GM12891 (cell line): ENCODE measurements around the gene GRIA3.

Source experiments
- DNase-seq: peaks from one replicate; pipeline ENCODE4 v3.0.0; 2011; ENCODE audit warnings: low spot score; ENCODE audit not compliant: insufficient read length
- FAIRE-seq: peaks from 2 replicates; lab custom pipeline; 2011; peaks lifted over from hg19 to GRCh38; lab: Jason Lieb, UNC
- PAX5 ChIP-seq: IDR thresholded peaks from 2 replicates; pipeline ENCODE4 v1.6.1; 2011; ENCODE audit warnings: low read length, moderate library complexity, mild to moderate bottlenecking; ENCODE audit not compliant: insufficient read depth, severe bottlenecking
- POLR2A ChIP-seq: IDR thresholded peaks from 2 replicates; pipeline ENCODE4 v1.6.1; 2011; ENCODE audit warnings: low read depth, low read length, control low read depth
- POLR2AphosphoS5 ChIP-seq: IDR thresholded peaks from 2 replicates; pipeline ENCODE4 v1.6.1; 2011; ENCODE audit warnings: low read depth, low read length, control low read depth
- POU2F2 ChIP-seq: IDR thresholded peaks from 2 replicates; pipeline ENCODE4 v1.6.1; 2011; ENCODE audit warnings: low read depth, mild to moderate bottlenecking, control low read depth, low read length, moderate library complexity
- SPI1 ChIP-seq: IDR thresholded peaks from 2 replicates; pipeline ENCODE4 v1.6.1; 2011; ENCODE audit warnings: low read depth, low read length, control low read depth
- TAF1 ChIP-seq: IDR thresholded peaks from 2 replicates; pipeline ENCODE4 v1.6.1; 2011; ENCODE audit warnings: low read depth, low read length, control low read depth

GRIA3 gene

DNA sequence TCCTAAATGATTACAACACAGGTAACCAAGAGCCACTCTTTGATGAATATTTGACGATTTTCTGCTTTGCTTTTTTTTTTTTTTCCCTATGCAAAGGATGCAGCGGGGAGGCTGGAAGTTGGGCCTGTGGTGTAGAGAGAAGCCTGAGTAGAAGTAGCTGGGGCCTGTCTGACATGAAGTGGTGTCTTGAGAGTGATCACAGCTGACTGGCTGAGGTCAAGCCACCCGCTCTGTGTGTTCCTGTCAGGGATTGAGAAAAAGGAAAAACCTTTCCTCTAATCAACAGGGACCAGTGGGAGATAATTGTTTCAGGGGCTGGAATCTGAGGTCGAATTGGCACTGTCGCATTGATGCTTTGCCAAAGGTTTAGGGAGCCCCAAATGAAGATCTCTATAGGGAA lies 258.7 kb downstream of the GRIA3 start:
- FAIRE-seq (no peak), DNase-seq (no peak)
- no peak for TF ChIP-seq POLR2A
- no peak for TF ChIP-seq POU2F2
- TF ChIP-seq SPI1, result no peak
- TF ChIP-seq POLR2AphosphoS5, result no peak
- no peak for TF ChIP-seq PAX5
- no peak for TF ChIP-seq TAF1

DNA sequence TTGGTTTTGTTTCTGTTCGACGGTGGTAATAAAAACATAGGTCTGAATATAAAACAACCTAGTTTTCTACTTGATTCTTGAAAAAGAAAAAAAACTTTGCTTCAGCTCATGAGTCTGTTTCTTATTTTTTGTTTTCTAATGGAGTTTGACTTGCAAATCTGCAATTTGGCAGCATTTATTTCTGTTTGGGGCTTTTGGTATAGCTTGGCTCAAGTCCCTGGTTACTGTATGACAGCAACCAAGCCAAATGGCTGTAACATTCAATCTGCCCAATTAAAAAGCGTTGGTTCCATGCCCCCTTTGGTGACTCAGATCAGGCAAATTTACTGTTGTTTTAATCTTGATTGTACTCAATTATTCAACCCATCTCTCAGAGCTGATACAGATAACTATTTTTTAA lies 263.4 kb downstream of the GRIA3 start:
- TF ChIP-seq SPI1 (no peak), TAF1 (no peak), POU2F2 (no peak), POLR2AphosphoS5 (no peak), PAX5 (no peak), POLR2A (no peak)
- DNase-seq (no peak), FAIRE-seq (no peak)

DNA sequence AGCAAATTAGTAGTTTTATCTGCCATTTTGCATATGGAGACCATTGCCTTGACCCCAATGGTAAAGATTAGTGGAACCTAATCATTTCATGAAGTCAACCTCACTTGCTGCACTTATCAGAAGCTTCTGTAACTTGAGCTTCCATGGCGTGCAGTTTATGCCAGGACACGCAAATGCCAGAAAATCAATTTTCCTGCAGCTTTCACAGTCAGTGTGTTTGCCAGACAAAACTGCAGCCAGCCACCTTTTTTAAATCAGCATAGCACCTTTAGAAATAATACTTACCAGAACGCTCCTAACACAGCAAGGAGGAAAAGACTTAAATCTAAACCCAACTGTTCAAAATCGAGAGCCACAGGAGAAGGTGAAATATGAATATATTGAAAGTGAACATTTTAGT lies 265.3 kb downstream of the GRIA3 start:
- TF ChIP-seq POU2F2, result no peak
- no peak for TF ChIP-seq POLR2A
- TF ChIP-seq TAF1, result no peak
- TF ChIP-seq SPI1, result no peak
- no peak for TF ChIP-seq PAX5
- TF ChIP-seq POLR2AphosphoS5, result no peak
- FAIRE-seq (no peak), DNase-seq (no peak)

DNA sequence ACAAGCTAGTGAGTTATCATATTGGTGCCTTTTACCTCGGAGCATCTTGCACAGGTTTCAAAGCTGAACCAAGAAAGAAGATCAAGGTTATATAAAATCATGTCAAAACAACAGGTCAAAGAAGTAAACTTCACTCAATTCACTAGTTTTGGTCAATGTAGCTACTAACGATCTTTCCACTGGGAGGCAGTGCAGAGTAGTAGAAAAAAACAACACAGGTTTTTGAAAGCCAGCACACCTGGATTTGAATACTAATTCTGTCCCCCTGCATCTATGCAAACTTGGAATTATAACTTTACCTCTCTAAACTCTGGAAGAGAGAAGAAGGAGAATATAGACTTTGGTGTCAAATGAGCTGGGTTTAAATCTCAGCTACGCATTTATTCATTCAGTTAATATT lies 266.1 kb downstream of the GRIA3 start:
- no peak for DNase-seq

DNA sequence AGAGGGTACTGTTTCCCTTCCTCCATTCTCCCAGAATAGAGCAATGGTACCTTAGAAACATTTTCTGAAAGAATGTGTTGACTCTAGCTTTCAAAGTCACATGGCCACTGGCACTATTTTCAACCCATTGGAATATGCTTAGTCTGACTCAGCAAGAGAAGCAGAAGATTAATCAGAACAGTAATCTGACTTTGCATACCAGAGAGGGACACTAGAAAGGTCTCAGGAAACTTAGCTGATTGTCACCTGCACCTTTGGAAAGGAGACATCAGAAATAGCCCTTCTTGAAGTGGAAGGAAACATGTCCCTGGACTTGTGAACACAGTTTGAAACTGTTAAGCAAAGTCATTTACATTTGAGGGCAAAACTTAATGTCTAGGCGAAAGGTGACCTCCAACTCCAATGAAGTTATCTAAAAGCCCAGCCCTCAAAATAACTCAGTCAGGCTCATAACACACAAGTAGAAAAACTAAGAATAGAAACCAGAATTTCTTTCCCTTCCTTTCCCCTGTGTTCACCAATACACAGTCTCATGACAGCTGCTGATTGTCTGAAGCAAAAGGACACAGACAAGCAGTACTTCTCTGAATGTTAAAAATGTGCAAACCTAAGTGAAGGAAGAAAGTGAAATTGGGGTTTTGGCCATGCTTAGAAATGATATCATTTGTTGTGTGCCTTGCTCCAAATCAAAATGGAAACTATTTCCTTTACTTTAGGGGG lies 270.8 kb downstream of the GRIA3 start:
- DNase-seq, result no peak
- peak; percentile 82 for FAIRE-seq
- TF ChIP-seq POLR2AphosphoS5, result no peak
- TF ChIP-seq POU2F2, result no peak
- TF ChIP-seq PAX5, result no peak
- TF ChIP-seq TAF1, result no peak
- TF ChIP-seq SPI1, result no peak

More for the DNA sequence above, 266.1 kb downstream of the GRIA3 start:
- peak; percentile 28 for FAIRE-seq
- no peak for TF ChIP-seq POLR2AphosphoS5
- no peak for TF ChIP-seq POLR2A
- no peak for TF ChIP-seq PAX5
- no peak for TF ChIP-seq SPI1
- no peak for TF ChIP-seq TAF1
- no peak for TF ChIP-seq POU2F2

DNA sequence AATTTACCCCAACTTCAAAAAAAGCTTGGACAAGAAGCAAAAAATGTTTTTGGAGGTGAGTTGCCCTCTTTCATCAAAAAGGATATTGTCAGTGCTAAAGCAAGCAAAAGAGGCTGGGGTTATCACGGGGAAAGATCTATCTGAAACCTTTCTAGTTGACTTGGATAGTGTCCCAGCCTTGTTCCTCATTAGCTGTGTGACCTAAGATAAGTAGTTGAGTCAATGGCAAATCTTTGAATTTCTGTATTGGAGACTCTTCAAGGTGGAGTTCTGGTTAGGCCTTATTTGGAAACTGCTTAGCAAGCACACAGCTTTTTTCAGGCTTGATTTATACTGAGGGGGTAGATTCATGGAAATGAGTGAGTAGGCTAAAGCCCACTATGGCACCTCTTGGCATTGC lies 271.6 kb downstream of the GRIA3 start:
- TF ChIP-seq POU2F2 (no peak), PAX5 (no peak), POLR2A (no peak), POLR2AphosphoS5 (no peak), TAF1 (no peak)
- DNase-seq (no peak), FAIRE-seq (no peak)

DNA sequence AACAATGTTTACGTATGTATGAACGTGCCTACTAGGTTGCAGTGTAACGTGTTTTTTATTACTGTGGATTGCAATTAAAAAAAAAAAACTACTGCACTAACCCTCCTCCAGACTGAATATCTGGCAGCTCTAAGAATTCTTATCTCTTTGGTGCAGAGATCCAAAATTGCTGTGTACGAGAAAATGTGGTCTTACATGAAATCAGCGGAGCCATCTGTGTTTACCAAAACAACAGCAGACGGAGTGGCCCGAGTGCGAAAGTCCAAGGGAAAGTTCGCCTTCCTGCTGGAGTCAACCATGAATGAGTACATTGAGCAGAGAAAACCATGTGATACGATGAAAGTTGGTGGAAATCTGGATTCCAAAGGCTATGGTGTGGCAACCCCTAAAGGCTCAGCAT lies 280.6 kb downstream of the GRIA3 start:
- no peak for TF ChIP-seq PAX5
- TF ChIP-seq POU2F2, result no peak
- no peak for TF ChIP-seq TAF1
- TF ChIP-seq POLR2AphosphoS5, result no peak
- no peak for TF ChIP-seq SPI1
- no peak for TF ChIP-seq POLR2A
- no peak for DNase-seq
- FAIRE-seq, result peak; percentile 16

DNA sequence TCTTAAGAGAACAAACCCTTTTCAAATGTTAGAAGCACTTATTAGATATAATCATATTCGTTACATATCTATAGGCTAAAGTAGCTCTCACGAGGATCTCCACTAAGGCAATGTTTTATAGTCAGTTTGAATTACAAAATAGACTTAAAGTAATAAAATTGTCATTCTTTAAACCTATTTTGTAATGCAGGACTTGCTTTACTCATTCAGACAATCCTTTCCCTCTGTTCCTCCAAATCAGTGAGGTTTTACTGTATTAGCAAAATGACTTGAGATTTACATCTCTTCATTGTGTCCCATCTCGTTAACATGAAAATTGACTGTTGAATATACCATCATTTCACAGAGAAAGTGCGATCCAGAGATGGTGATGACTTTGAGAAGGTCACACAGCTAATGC lies 284.4 kb downstream of the GRIA3 start:
- FAIRE-seq (no peak), DNase-seq (no peak)
- no peak for TF ChIP-seq POU2F2
- TF ChIP-seq SPI1, result no peak
- no peak for TF ChIP-seq TAF1
- no peak for TF ChIP-seq PAX5
- no peak for TF ChIP-seq POLR2AphosphoS5
- no peak for TF ChIP-seq POLR2A

DNA sequence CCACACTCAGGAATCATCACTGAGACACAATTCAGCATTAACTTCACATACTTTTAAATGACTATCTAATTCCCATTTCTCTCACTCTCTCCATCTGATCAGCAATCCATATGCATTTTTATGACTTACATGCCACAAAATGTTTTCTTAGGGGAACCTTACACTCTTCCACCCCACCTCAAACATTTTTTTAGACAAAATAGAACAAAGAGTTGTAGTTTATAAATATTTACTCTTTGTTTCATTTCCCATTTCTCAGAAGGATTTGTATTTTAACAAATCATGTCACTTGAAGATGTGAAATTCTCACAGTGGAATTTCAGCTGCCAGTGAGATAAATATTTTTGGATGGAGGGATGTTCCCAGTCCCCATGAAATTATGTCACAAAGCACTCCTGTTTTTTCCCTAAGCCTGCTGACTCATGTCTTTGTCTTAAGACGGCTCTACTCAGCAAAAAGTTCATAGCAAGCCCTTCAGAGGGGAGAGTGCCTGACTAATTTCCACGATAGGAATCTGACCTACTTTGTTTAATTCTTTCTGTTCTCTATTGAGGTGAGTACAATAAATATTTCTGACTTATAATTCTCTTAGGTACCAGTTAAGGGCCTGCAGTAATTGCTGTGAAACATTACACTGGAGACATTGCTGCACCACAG lies 291.1 kb downstream of the GRIA3 start:
- no peak for TF ChIP-seq POU2F2
- TF ChIP-seq PAX5, result no peak
- no peak for TF ChIP-seq TAF1
- no peak for TF ChIP-seq POLR2AphosphoS5
- TF ChIP-seq POLR2A, result no peak
- no peak for TF ChIP-seq SPI1
- DNase-seq (no peak), FAIRE-seq (peak; percentile 77)
